ENCODE data around the gene PLCB1.

The PLCB1 gene

DNA sequence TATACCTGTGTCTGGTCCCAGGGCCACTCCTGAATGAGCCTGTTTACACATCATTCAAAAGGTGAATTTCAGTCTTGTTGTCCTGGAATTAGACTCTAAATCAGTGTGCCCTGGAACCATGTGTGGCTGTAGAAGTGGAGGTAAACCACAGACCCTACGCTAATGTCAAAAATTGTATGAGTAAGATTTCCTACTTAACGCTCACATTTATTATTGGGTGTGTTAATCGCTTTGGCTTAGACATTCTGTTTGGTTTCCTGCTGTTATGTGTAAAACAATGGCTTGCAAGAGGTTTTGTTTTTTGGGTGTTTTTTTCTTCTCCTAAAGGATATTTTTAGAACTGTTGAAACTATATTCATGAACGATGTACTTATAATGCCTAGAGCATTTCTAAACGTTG lies 19.3 kb downstream of the PLCB1 start:
- DNase-seq, result no peak
- no peak for TF ChIP-seq CTCF (IDR thresholded peaks at IDR 0.05; ENCODE audit: low read depth, low read length)
- Histone ChIP-seq H3K4me3 (ENCODE audit: low read depth, low read length) (no peak overlapping the region), H3K27me3 (ENCODE audit: insufficient read depth, low read depth, severe bottlenecking) (no peaks in the 10 kb centered on the region), H3K36me3 (no peaks in the 10 kb centered on the region), H3K9me3 (ENCODE audit: severe bottlenecking) (no peaks in the 10 kb centered on the region), H3K27ac (no peak overlapping the region)

- H3K27ac ChIP-seq, result no peak overlapping the region
- H3K4me3 ChIP-seq (ENCODE audit: low read depth, low read length), result no peak overlapping the region
Observed at GRCh38 chr20:8152183-8152582, 20.1 kb downstream of the PLCB1 start.

GRCh38 chr20:8152847-8153246 lies 20.8 kb downstream of the PLCB1 start:
- no peak overlapping the region for H3K27ac ChIP-seq
- no peak for TF ChIP-seq CTCF (IDR thresholded peaks at IDR 0.05; ENCODE audit: low read depth, low read length)
- no peak for DNase-seq
- no peaks in the 10 kb centered on the region for H3K27me3 ChIP-seq (ENCODE audit: insufficient read depth, low read depth, severe bottlenecking)
- no peaks in the 10 kb centered on the region for H3K9me3 ChIP-seq (ENCODE audit: severe bottlenecking)
- no peak overlapping the region for H3K4me3 ChIP-seq (ENCODE audit: low read depth, low read length)
- H3K36me3 ChIP-seq, result no peaks in the 10 kb centered on the region

More at GRCh38 chr20:8152183-8152582, 20.1 kb downstream of the PLCB1 start:
- H3K36me3 ChIP-seq, result no peaks in the 10 kb centered on the region
- TF ChIP-seq CTCF (IDR thresholded peaks at IDR 0.05; ENCODE audit: low read depth, low read length), result no peak
- DNase-seq, result no peak
- H3K9me3 ChIP-seq (ENCODE audit: severe bottlenecking), result no peaks in the 10 kb centered on the region
- no peaks in the 10 kb centered on the region for H3K27me3 ChIP-seq (ENCODE audit: insufficient read depth, low read depth, severe bottlenecking)

DNA sequence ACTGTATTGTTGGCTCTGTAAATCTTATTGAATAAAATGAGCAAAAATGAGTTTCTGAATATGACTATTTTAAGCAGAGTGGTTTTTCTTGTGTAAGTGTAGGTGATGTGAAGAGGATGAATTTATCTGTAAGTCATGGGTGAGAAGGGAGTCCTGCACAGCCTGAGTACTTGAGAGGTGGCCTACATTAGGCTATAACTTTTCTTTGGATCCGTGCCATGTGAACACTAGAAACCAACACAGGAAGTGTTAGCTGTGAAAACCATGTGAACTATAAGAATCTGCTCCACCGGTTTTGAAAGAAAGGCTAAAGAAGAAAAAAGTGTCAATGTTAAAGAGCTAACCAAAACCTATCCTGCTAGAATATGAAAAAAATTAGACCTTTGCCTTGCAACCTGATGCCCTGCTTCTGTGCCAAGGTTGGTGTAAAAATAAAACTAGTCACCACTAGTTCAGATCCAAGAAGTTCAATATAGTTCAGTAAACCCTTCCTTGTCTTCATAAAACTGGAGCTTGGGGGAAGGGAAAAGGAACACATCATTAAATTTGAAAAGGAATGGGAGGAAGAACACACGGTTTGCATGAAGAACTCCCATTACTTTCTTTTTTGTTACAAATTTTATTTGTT lies 21.3 kb downstream of the PLCB1 start:
- Histone ChIP-seq H3K36me3 (no peaks in the 10 kb centered on the region), H3K27me3 (ENCODE audit: insufficient read depth, low read depth, severe bottlenecking) (no peaks in the 10 kb centered on the region), H3K9me3 (ENCODE audit: severe bottlenecking) (no peaks in the 10 kb centered on the region), H3K4me3 (ENCODE audit: low read depth, low read length) (no peak overlapping the region), H3K27ac (no peak overlapping the region)
- DNase-seq, result no peak
- no peak for TF ChIP-seq CTCF (IDR thresholded peaks at IDR 0.05; ENCODE audit: low read depth, low read length)

- DNase-seq, result no peak
- H3K36me3 ChIP-seq, result no peaks in the 10 kb centered on the region
- no peak overlapping the region for H3K4me3 ChIP-seq (ENCODE audit: low read depth, low read length)
- H3K27me3 ChIP-seq (ENCODE audit: insufficient read depth, low read depth, severe bottlenecking), result no peaks in the 10 kb centered on the region
- no peak overlapping the region for H3K27ac ChIP-seq
- TF ChIP-seq CTCF (IDR thresholded peaks at IDR 0.05; ENCODE audit: low read depth, low read length), result no peak
- peaks cover 5% of the 10 kb centered on the region for H3K9me3 ChIP-seq (ENCODE audit: severe bottlenecking)
Observed at GRCh38 chr20:8154638-8155037, 22.6 kb downstream of the PLCB1 start.

- H3K36me3 ChIP-seq, result no peaks in the 10 kb centered on the region
- no peak for TF ChIP-seq CTCF (IDR thresholded peaks at IDR 0.05; ENCODE audit: low read depth, low read length)
- H3K27me3 ChIP-seq (ENCODE audit: insufficient read depth, low read depth, severe bottlenecking), result no peaks in the 10 kb centered on the region
- no peak for DNase-seq
- no peak overlapping the region for H3K27ac ChIP-seq
- H3K4me3 ChIP-seq (ENCODE audit: low read depth, low read length), result no peak overlapping the region
- H3K9me3 ChIP-seq (ENCODE audit: severe bottlenecking), result peaks cover 5% of the 10 kb centered on the region
Observed at GRCh38 chr20:8155229-8155628, 23.2 kb downstream of the PLCB1 start.
